Type B pancreatic cell (in vitro differentiated cells): ENCODE data around the gene STK32B. TPM values are rescaled to one million over a fixed set of nuclear protein-coding genes. Genes with fewer than 3 reads are reported as not detected.

Experiments used
- DNase-seq: peaks from one replicate; pipeline ENCODE4 v3.0.0; 2021; ENCODE audit warnings: mixed read lengths; ENCODE audit not compliant: unreplicated experiment; ENCODE audit errors: extremely low spot score
- H3K27ac Mint-ChIP-seq: 2 replicates; pipeline ENCODE4 v1.8.0; 2021; ENCODE audit warnings: mild to moderate bottlenecking, mixed read lengths
- H3K27me3 Mint-ChIP-seq: 2 replicates; pipeline ENCODE4 v1.8.0; 2021; ENCODE audit warnings: mixed read lengths
- H3K36me3 Mint-ChIP-seq: 2 replicates; pipeline ENCODE4 v1.8.0; 2021; ENCODE audit warnings: mixed read lengths
- H3K4me1 Mint-ChIP-seq: one replicate; pipeline ENCODE4 v1.8.0; 2021; ENCODE audit warnings: mixed read lengths; ENCODE audit not compliant: unreplicated experiment
- H3K4me3 Mint-ChIP-seq: 2 replicates; pipeline ENCODE4 v1.8.0; 2021; ENCODE audit warnings: mild to moderate bottlenecking, mixed read lengths
- H3K9me3 Mint-ChIP-seq: 2 replicates; pipeline ENCODE4 v1.8.0; 2021; ENCODE audit warnings: mixed read lengths
- CTCF ChIP-seq: fragments of 200-600 bp; sonication (generic); conservative IDR thresholded peaks from 2 replicates; pipeline ENCODE4 v1.5.0; 2021; ENCODE audit warnings: antibody characterized with exemption, mild to moderate bottlenecking
- total RNA-seq: library from RNA; stranded (reverse); gene quantifications from 2 replicates; pipeline ENCODE4 v1.2.1, GENCODE V29; 2021; ENCODE audit warnings: low replicate concordance

STK32B gene
- total RNA-seq, 1 donor from 2014 or later = 3.0 TPM

GRCh38 chr4:5191831-5192230 lies 140.6 kb downstream of the STK32B start:
- Mint-ChIP-seq H3K9me3 (no peaks in the 10 kb centered on the region), H3K4me1 (no peaks in the 10 kb centered on the region), H3K27me3 (peaks cover under 1% of the 10 kb centered on the region), H3K4me3 (no peak overlapping the region), H3K27ac (no peak overlapping the region), H3K36me3 (no peaks in the 10 kb centered on the region)
- TF ChIP-seq CTCF = no peak
- DNase-seq = no peak

DNA sequence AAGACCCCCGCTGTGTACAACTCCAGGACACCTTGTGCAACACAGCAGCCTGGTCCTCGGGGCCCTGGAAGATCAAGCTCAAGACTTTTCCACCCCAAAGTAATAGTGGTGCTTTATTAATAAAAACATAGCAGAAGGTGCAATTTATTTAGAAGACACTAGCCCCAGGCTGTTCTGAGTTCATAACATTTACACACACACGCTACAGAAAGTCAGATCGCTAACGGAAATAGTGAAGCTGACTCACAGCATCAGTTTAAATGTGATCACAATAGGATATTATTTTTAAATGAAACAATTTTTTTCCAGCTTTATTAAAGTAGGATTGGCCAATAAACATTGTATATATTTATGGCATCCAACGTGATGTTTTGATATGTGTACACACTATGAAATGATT lies 141.0 kb downstream of the STK32B start:
- TF ChIP-seq CTCF = no peak
- Mint-ChIP-seq H3K4me1 (no peaks in the 10 kb centered on the region), H3K27me3 (no peaks in the 10 kb centered on the region), H3K36me3 (no peaks in the 10 kb centered on the region), H3K4me3 (no peak overlapping the region), H3K9me3 (no peaks in the 10 kb centered on the region), H3K27ac (no peak overlapping the region)
- DNase-seq = no peak

DNA sequence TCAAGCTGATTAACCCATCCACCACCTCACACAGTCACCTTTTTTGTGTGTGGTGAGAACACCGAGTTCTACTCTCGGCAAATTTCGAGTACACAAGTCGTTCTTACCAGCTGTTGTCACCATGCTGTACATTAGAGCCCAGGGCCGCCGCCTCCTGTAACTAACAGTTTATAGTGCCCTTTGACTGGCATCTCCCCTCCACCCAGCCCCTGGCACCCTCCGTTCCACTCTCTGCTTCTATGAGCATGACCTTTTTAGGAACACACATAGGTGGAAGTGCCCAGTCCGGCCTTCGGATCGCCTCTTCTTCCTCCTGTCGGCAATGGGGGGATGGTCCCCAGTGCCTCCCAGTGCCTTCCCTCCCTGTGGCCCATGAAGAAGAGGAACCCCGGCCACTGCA lies 141.4 kb downstream of the STK32B start:
- Mint-ChIP-seq H3K9me3 (no peaks in the 10 kb centered on the region), H3K4me3 (no peak overlapping the region), H3K27ac (no peak overlapping the region), H3K27me3 (no peaks in the 10 kb centered on the region), H3K36me3 (no peaks in the 10 kb centered on the region), H3K4me1 (no peaks in the 10 kb centered on the region)
- no peak for DNase-seq
- no peak for TF ChIP-seq CTCF

DNA sequence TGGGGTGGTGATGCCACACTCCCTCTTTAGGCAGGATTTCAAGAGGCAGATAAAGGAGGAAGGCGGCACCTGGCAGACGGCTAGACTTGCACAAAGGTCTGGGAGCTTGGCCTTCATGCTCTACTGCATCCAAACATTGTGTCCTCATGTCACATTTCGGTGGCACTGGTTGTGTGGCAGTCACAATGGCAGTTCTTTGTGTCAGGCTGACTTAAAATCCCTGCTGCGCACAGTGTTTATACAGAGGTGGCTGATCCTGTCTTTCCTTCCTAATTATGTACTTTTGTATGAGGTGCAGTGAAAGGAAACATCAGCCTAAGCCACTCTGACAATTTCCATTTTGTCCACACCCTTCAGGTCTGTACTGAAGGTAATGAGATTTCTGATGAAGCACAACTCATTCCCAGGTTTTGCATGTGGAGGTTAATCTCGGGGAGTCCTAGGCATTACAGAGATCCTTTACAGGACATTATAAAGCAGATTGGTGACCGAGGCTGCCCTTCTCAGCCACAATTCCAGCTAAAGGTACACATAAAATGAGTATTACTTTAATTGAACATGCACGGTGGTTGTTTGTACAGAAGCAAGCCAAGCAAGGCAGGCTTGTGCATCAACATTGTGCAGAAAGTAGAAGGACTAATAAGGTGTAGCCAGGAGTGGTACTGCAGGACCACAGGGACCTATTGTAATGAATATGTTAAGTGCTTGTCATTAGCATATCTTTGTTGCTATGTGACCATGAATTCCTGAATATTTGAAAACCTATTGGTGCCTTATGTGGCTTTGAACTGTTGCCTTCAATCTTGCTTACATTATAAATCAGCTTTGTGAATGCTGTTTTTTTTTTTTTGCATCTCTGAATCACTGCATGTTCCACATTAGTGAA lies 147.6 kb downstream of the STK32B start:
- Mint-ChIP-seq H3K27me3 (peaks cover 7% of the 10 kb centered on the region), H3K4me3 (no peak overlapping the region), H3K36me3 (no peaks in the 10 kb centered on the region), H3K4me1 (peaks cover 9% of the 10 kb centered on the region), H3K9me3 (no peaks in the 10 kb centered on the region), H3K27ac (no peak overlapping the region)
- TF ChIP-seq CTCF = no peak
- DNase-seq = no peak

GRCh38 chr4:5199912-5200311 lies 148.6 kb downstream of the STK32B start:
- H3K4me1 Mint-ChIP-seq = peaks cover 12% of the 10 kb centered on the region
- peaks cover 7% of the 10 kb centered on the region for H3K27me3 Mint-ChIP-seq
- no peak overlapping the region for H3K27ac Mint-ChIP-seq
- TF ChIP-seq CTCF = no peak
- H3K36me3 Mint-ChIP-seq = no peaks in the 10 kb centered on the region
- no peak for DNase-seq
- no peak overlapping the region for H3K4me3 Mint-ChIP-seq
- no peaks in the 10 kb centered on the region for H3K9me3 Mint-ChIP-seq
